Measurements from ENCODE around the gene CRYZ. TPM values are rescaled to one million over a fixed set of nuclear protein-coding genes. Genes with fewer than 3 reads are reported as not detected.

The CRYZ gene
- total RNA-seq, 4 donors from 2014 or later = 16.1 to 39.5 (median 23.6) TPM

- Histone ChIP-seq H3K9me3 (no peaks in the 10 kb centered on the region), H3K36me3 (no peaks in the 10 kb centered on the region), H3K4me3 (no peak overlapping the region), H3K27me3 (no peaks in the 10 kb centered on the region), H3K4me1 (no peaks in the 10 kb centered on the region), H3K27ac (no peak overlapping the region)
- TF ChIP-seq POLR2A (IDR thresholded peaks at IDR 0.05) (no peak), EP300 (IDR thresholded peaks at IDR 0.05) (no peak)
- TF ChIP-seq, protein P1, sequence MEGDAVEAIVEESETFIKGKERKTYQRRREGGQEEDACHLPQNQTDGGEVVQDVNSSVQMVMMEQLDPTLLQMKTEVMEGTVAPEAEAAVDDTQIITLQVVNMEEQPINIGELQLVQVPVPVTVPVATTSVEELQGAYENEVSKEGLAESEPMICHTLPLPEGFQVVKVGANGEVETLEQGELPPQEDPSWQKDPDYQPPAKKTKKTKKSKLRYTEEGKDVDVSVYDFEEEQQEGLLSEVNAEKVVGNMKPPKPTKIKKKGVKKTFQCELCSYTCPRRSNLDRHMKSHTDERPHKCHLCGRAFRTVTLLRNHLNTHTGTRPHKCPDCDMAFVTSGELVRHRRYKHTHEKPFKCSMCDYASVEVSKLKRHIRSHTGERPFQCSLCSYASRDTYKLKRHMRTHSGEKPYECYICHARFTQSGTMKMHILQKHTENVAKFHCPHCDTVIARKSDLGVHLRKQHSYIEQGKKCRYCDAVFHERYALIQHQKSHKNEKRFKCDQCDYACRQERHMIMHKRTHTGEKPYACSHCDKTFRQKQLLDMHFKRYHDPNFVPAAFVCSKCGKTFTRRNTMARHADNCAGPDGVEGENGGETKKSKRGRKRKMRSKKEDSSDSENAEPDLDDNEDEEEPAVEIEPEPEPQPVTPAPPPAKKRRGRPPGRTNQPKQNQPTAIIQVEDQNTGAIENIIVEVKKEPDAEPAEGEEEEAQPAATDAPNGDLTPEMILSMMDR (IDR thresholded peaks at IDR 0.05) = no peak
- DNase-seq (ENCODE audit: low spot score in 2 of 2) = no peak
- 78 to 81% methylated on average over 4 of the region's 4 CpGs for WGBS, 2 donors
Measured at GRCh38 chr1:74681449-74681848, 51.4 kb downstream of the CRYZ start.

GRCh38 chr1:74681001-74681400, 51.8 kb downstream of the CRYZ start:
- TF ChIP-seq, protein P1 (IDR thresholded peaks at IDR 0.05) = no peak
- no peak for TF ChIP-seq EP300 (IDR thresholded peaks at IDR 0.05)
- TF ChIP-seq POLR2A (IDR thresholded peaks at IDR 0.05) = no peak
- no peaks in the 10 kb centered on the region for H3K27me3 ChIP-seq
- H3K9me3 ChIP-seq = no peaks in the 10 kb centered on the region
- no peaks in the 10 kb centered on the region for H3K4me1 ChIP-seq
- 33 to 41% methylated on average over 3 of the region's 3 CpGs for WGBS, 2 donors
- H3K27ac ChIP-seq = no peak overlapping the region
- H3K36me3 ChIP-seq = no peaks in the 10 kb centered on the region
- no peak overlapping the region for H3K4me3 ChIP-seq
- no peak for DNase-seq (ENCODE audit: low spot score in 2 of 2)

DNA sequence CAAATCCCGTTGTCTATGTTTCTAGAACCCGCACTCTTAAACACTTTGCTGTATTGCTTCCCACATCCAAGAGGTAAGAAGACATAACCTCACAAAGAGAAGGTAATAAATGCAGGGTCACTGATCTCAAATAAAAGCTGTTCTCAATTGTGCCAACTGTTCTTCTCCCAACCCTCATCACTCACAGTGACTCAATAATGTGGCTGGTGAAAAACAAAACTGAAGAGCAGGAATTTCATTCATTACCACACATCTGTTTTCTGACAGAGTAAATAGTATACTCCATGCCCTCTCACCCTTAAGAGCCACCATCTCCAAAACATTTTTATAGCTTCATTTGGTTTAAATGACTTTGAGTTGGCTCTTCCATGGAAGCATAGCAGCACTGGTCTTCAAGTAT, 53.0 kb downstream of the CRYZ start:
- H3K27ac ChIP-seq = no peak overlapping the region
- no peaks in the 10 kb centered on the region for H3K36me3 ChIP-seq
- no peak overlapping the region for H3K4me3 ChIP-seq
- TF ChIP-seq EP300 (IDR thresholded peaks at IDR 0.05) (no peak), POLR2A (IDR thresholded peaks at IDR 0.05) (no peak)
- TF ChIP-seq, protein P1 (IDR thresholded peaks at IDR 0.05) = no peak
- H3K9me3 ChIP-seq = no peaks in the 10 kb centered on the region
- H3K27me3 ChIP-seq = no peaks in the 10 kb centered on the region
- WGBS, 2 donors = 96 to 98% methylated on average over 2 of the region's 2 CpGs
- DNase-seq (ENCODE audit: low spot score in 2 of 2) = no peak
- no peaks in the 10 kb centered on the region for H3K4me1 ChIP-seq

DNA sequence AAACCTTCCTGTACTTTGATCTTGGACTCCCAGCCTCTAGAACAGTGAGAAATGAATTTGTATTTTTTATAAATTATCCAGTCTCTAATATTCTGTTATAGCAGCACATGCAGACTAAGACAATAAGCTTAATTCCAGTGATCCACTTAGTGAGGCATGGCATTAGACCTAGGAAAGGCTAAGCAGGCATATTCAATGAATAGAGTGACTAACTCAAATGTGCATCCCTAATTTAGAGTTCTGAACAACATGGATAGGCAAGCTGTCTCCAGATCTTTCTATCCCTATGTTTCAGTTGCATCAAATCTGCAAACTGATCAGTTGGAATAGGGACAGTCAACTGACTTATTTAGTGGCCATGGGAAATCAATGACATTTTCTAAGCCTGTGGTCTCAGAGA, 54.9 kb downstream of the CRYZ start:
- no peak for DNase-seq (ENCODE audit: low spot score in 2 of 2)
- H3K27ac ChIP-seq = no peak overlapping the region

GRCh38 chr1:74674278-74675048, 58.4 kb downstream of the CRYZ start:
- DNase-seq (ENCODE audit: low spot score in 2 of 2) = no peak
- H3K9me3 ChIP-seq = peaks cover 0 to 15% (median 0%) of the 10 kb centered on the region in 4 donors
- no peaks in the 10 kb centered on the region for H3K27me3 ChIP-seq
- peak overlapping the region in 2 of 4 donors; percentile 38 to 57 for H3K4me3 ChIP-seq
- H3K36me3 ChIP-seq = no peaks in the 10 kb centered on the region
- 59 to 70% methylated on average over 6 of the region's 6 CpGs for WGBS, 2 donors
- H3K4me1 ChIP-seq = peaks cover 0 to 16% (median 8%) of the 10 kb centered on the region in 4 donors
- TF ChIP-seq EP300 (IDR thresholded peaks at IDR 0.05) = no peak
- TF ChIP-seq, protein P1 (IDR thresholded peaks at IDR 0.05) = no peak
- TF ChIP-seq POLR2A (IDR thresholded peaks at IDR 0.05) = no peak
- no peak overlapping the region for H3K27ac ChIP-seq

More for the DNA sequence above, 54.9 kb downstream of the CRYZ start:
- no peaks in the 10 kb centered on the region for H3K36me3 ChIP-seq
- no peaks in the 10 kb centered on the region for H3K9me3 ChIP-seq
- no peaks in the 10 kb centered on the region for H3K27me3 ChIP-seq
- TF ChIP-seq, protein P1 (IDR thresholded peaks at IDR 0.05) = no peak
- TF ChIP-seq POLR2A (IDR thresholded peaks at IDR 0.05) = no peak
- no peak for TF ChIP-seq EP300 (IDR thresholded peaks at IDR 0.05)
- H3K4me3 ChIP-seq = no peak overlapping the region
- H3K4me1 ChIP-seq = peaks cover 0 to 16% (median 8%) of the 10 kb centered on the region in 4 donors

Data from tibial nerve (tissue), 4 donors.